ENCODE data around the gene TSSK3.
A peak's percentile ranks its signal among the peaks of the same experiment; 100 is the strongest.
"Not testable (repeated sequence)": the region's sequence is repeated elsewhere in the genome, so short reads cannot be mapped to it uniquely, and the experiment has no call there.

TSSK3 gene

GRCh38 chr1:32339363-32339978 is 22.9 kb upstream of the TSSK3 start:
- no peak for DNase-seq (ENCODE audit: low read depth)

- no peak for DNase-seq (ENCODE audit: low read depth)
Measured at GRCh38 chr1:32341186-32341757, 21.1 kb upstream of the TSSK3 start.

- DNase-seq (ENCODE audit: low read depth), result no peak
Measured at GRCh38 chr1:32341971-32342370, 20.4 kb upstream of the TSSK3 start.

- DNase-seq (ENCODE audit: low read depth), result no peak
Measured at GRCh38 chr1:32342704-32343103, 19.6 kb upstream of the TSSK3 start.

- no peak for DNase-seq (ENCODE audit: low read depth)
Measured at GRCh38 chr1:32345289-32345827, 17.0 kb upstream of the TSSK3 start.

- no peak for DNase-seq (ENCODE audit: low read depth)
Measured at GRCh38 chr1:32346532-32347157, 15.7 kb upstream of the TSSK3 start.

- peak; percentile 14 for DNase-seq (ENCODE audit: low read depth)
Measured at GRCh38 chr1:32349211-32349708, 13.1 kb upstream of the TSSK3 start.

- DNase-seq (ENCODE audit: low read depth), result no peak
Measured at GRCh38 chr1:32350785-32351398, 11.4 kb upstream of the TSSK3 start.

GRCh38 chr1:32351399-32352238 is 10.7 kb upstream of the TSSK3 start:
- DNase-seq (ENCODE audit: low read depth), result peak; percentile 92

GRCh38 chr1:32352239-32352745 is 10.0 kb upstream of the TSSK3 start:
- no peak for DNase-seq (ENCODE audit: low read depth)

GRCh38 chr1:32352831-32353383 is 9.4 kb upstream of the TSSK3 start:
- DNase-seq (ENCODE audit: low read depth), result no peak

- no peak for DNase-seq (ENCODE audit: low read depth)
Measured at GRCh38 chr1:32353431-32353830, 8.9 kb upstream of the TSSK3 start.

GRCh38 chr1:32353886-32354570 is 8.3 kb upstream of the TSSK3 start:
- peak; percentile 43 for DNase-seq (ENCODE audit: low read depth)

GRCh38 chr1:32355778-32356177 is 6.6 kb upstream of the TSSK3 start:
- DNase-seq (ENCODE audit: low read depth), result not testable (repeated sequence)

- DNase-seq (ENCODE audit: low read depth), result no peak
Measured at GRCh38 chr1:32356478-32356877, 5.9 kb upstream of the TSSK3 start.

GRCh38 chr1:32357614-32358013 is 4.7 kb upstream of the TSSK3 start:
- no peak for DNase-seq (ENCODE audit: low read depth)

GRCh38 chr1:32358435-32358834 is 3.9 kb upstream of the TSSK3 start:
- DNase-seq (ENCODE audit: low read depth), result no peak

GRCh38 chr1:32361308-32361673 is 1.0 kb upstream of the TSSK3 start:
- no peak for DNase-seq (ENCODE audit: low read depth)

- no peak for DNase-seq (ENCODE audit: low read depth)
Measured at GRCh38 chr1:32361674-32362473, 465 bp upstream of the TSSK3 start.

- no peak for DNase-seq (ENCODE audit: low read depth)
Measured at GRCh38 chr1:32363713-32364112, 1.4 kb downstream of the TSSK3 start.

Measured in fibroblast of gingiva (primary cell).